NB4 (cell line): ENCODE measurements around the gene STRIP2.
A peak's percentile ranks its signal among the peaks of the same experiment; 100 is the strongest.

Experiments used
- DNase-seq: peaks from one replicate; pipeline ENCODE4 v3.0.0; 2010; ENCODE audit warnings: low read depth
- H3K4me3 ChIP-seq: one replicate; pipeline ENCODE4 v1.5.1; 2011; ENCODE audit warnings: mild to moderate bottlenecking, low read depth, low read length, moderate library complexity
- MYC ChIP-seq: IDR thresholded peaks from 2 replicates; pipeline ENCODE4 v1.6.1; 2011; ENCODE audit warnings: low read depth, low read length
- POLR2A ChIP-seq: IDR thresholded peaks from 2 replicates; pipeline ENCODE4 v1.6.1; 2011; ENCODE audit warnings: mild to moderate bottlenecking; ENCODE audit not compliant: insufficient read length; ENCODE audit errors: extremely low read depth
- TF ChIP-seq, protein P1 (sequence below): IDR thresholded peaks from one replicate; pipeline ENCODE4 v1.5.1; 2012; ENCODE audit warnings: low read depth, low read length
- TF ChIP-seq, protein P2 (sequence below): IDR thresholded peaks from 2 replicates; pipeline ENCODE4 v1.6.1; 2011; ENCODE audit warnings: low read depth, low read length

Gene STRIP2

GRCh38 chr7:129388333-129389098, 45.7 kb upstream of the STRIP2 start:
- no peak overlapping the region for H3K4me3 ChIP-seq
- DNase-seq: no peak
- TF ChIP-seq, protein P1, sequence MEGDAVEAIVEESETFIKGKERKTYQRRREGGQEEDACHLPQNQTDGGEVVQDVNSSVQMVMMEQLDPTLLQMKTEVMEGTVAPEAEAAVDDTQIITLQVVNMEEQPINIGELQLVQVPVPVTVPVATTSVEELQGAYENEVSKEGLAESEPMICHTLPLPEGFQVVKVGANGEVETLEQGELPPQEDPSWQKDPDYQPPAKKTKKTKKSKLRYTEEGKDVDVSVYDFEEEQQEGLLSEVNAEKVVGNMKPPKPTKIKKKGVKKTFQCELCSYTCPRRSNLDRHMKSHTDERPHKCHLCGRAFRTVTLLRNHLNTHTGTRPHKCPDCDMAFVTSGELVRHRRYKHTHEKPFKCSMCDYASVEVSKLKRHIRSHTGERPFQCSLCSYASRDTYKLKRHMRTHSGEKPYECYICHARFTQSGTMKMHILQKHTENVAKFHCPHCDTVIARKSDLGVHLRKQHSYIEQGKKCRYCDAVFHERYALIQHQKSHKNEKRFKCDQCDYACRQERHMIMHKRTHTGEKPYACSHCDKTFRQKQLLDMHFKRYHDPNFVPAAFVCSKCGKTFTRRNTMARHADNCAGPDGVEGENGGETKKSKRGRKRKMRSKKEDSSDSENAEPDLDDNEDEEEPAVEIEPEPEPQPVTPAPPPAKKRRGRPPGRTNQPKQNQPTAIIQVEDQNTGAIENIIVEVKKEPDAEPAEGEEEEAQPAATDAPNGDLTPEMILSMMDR: no peak
- no peak for TF ChIP-seq POLR2A
- no peak for TF ChIP-seq MYC
- TF ChIP-seq, protein P2, sequence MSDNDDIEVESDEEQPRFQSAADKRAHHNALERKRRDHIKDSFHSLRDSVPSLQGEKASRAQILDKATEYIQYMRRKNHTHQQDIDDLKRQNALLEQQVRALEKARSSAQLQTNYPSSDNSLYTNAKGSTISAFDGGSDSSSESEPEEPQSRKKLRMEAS: no peak

GRCh38 chr7:129389829-129390228, 44.4 kb upstream of the STRIP2 start:
- no peak overlapping the region for H3K4me3 ChIP-seq
- DNase-seq: no peak
- TF ChIP-seq, protein P1: peak; percentile 29
- TF ChIP-seq POLR2A: no peak

GRCh38 chr7:129390314-129390713, 43.9 kb upstream of the STRIP2 start:
- TF ChIP-seq, protein P1: no peak
- no peak for TF ChIP-seq POLR2A
- TF ChIP-seq, protein P2: no peak
- no peak overlapping the region for H3K4me3 ChIP-seq
- no peak for DNase-seq

DNA sequence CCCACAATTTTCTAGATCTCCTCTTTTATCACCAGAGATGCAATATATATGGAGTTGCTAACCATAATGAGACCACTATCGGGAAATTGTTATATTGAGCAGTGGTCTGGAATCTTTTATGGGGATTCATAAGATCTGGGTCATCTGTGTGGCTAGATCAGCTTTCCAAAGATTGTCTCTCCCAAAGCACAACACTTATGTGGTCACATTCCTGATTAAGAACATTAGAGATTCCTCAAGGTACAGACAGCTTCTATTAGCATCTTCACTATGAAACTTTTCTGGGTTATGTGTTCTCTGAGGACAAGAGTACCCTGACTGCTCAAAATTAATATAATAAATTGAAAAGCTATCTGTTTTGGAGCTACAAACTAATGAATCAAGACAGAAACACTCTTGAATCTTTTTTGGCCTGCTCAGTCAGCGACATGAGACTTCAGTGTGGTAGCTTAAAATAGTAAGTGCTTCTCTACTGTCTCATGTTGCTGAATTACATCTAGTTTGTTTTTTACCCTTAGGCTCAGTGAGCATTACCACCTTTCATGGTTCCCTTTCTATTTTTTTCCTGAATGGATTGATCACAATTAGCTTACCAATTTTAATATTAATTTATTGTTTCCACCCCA, 42.6 kb upstream of the STRIP2 start:
- TF ChIP-seq POLR2A (no peak), MYC (no peak)
- TF ChIP-seq, protein P1: no peak
- TF ChIP-seq, protein P2: no peak
- DNase-seq: no peak
- no peak overlapping the region for H3K4me3 ChIP-seq

DNA sequence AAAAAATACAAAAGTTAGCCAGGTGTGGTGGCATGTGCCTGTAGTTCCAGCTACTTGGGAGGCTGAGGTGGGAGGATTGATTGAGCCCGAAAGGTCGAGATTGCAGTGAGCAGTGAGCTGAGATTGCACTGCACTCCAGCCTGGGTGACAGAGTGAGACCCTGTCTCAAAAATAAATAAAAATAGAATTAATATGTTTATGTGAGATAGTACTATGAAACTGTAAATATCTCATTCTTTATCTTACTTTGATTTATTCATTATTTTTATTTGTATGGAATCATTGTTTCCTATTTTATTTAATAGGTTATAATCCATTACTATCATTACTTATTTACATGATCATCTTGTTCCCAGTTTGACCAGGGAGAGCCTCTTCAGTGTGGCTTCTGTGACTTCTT, 41.0 kb upstream of the STRIP2 start:
- TF ChIP-seq MYC (no peak), POLR2A (no peak)
- TF ChIP-seq, protein P2: no peak
- TF ChIP-seq, protein P1: no peak
- no peak for DNase-seq
- no peak overlapping the region for H3K4me3 ChIP-seq
